ENCODE results near the gene ADAMTS9.

ADAMTS9 gene

GRCh38 chr3:64685331-64685799 lies 2.4 kb downstream of the ADAMTS9 start:
- peak overlapping the region; percentile 81 for H3K4me3 ChIP-seq (ENCODE audit: low read depth, low read length)
- H3K36me3 ChIP-seq (ENCODE audit: insufficient read depth, low read length): no peaks in the 10 kb centered on the region
- H3K27me3 ChIP-seq (ENCODE audit: insufficient read depth, low read length): peaks cover 9% of the 10 kb centered on the region
- H2AFZ ChIP-seq (ENCODE audit: low read length, unreplicated experiment): peak overlapping the region; percentile 47
- peak overlapping the region; percentile 79; the same call in 1 of the 2 replicates for H3K27ac ChIP-seq (ENCODE audit: low read depth, low read length)
- no peaks in the 10 kb centered on the region for H3K79me2 ChIP-seq (ENCODE audit: control insufficient read depth, insufficient read depth, low read length, unreplicated experiment)
- no peaks in the 10 kb centered on the region for H3K4me1 ChIP-seq (ENCODE audit: control insufficient read depth, insufficient read depth, low read length, unreplicated experiment)

GRCh38 chr3:64684715-64685261 lies 3.0 kb downstream of the ADAMTS9 start:
- Histone ChIP-seq H3K27me3 (ENCODE audit: insufficient read depth, low read length) (peaks cover 3% of the 10 kb centered on the region), H3K36me3 (ENCODE audit: insufficient read depth, low read length) (no peaks in the 10 kb centered on the region), H3K27ac (ENCODE audit: low read depth, low read length) (peak overlapping the region; percentile 79; the same call in 1 of the 2 replicates), H3K4me3 (ENCODE audit: low read depth, low read length) (peak overlapping the region; percentile 81), H3K4me1 (ENCODE audit: control insufficient read depth, insufficient read depth, low read length, unreplicated experiment) (no peaks in the 10 kb centered on the region), H2AFZ (ENCODE audit: low read length, unreplicated experiment) (peak overlapping the region; percentile 47), H3K79me2 (ENCODE audit: control insufficient read depth, insufficient read depth, low read length, unreplicated experiment) (no peaks in the 10 kb centered on the region)

- Histone ChIP-seq H3K27me3 (ENCODE audit: insufficient read depth, low read length) (no peaks in the 10 kb centered on the region; the same call in 1 of the 2 replicates), H3K4me3 (ENCODE audit: low read depth, low read length) (no peak overlapping the region)
Observed at GRCh38 chr3:64681827-64682226, 6.0 kb downstream of the ADAMTS9 start.

DNA sequence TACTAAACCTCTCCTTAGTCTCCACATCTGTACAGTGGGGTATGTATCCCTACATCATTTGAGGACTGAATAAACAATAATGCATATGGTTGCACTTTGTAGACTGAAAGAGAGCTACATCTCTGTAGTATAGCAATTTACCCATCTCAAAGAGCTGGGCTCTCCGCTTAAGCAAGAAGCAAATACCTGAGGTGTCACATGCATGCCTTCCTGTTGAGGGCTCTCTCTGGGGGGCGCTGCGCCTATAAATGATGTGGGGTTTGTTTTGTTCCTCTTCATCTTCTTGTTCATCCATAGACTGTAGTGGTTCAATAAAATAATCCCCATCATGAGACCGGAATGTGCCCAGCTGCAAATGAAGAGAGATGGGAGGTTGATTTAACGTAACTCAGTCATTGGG lies 6.8 kb downstream of the ADAMTS9 start:
- no peak overlapping the region for H3K27ac ChIP-seq (ENCODE audit: low read depth, low read length)
- no peaks in the 10 kb centered on the region; the same call in 1 of the 2 replicates for H3K27me3 ChIP-seq (ENCODE audit: insufficient read depth, low read length)
- no peaks in the 10 kb centered on the region for H3K4me1 ChIP-seq (ENCODE audit: control insufficient read depth, insufficient read depth, low read length, unreplicated experiment)
- no peak overlapping the region for H2AFZ ChIP-seq (ENCODE audit: low read length, unreplicated experiment)
- no peak overlapping the region for H3K4me3 ChIP-seq (ENCODE audit: low read depth, low read length)
- H3K36me3 ChIP-seq (ENCODE audit: insufficient read depth, low read length): no peaks in the 10 kb centered on the region
- no peaks in the 10 kb centered on the region for H3K79me2 ChIP-seq (ENCODE audit: control insufficient read depth, insufficient read depth, low read length, unreplicated experiment)

More at GRCh38 chr3:64681827-64682226, 6.0 kb downstream of the ADAMTS9 start:
- Histone ChIP-seq H3K27ac (ENCODE audit: low read depth, low read length) (no peak overlapping the region), H3K79me2 (ENCODE audit: control insufficient read depth, insufficient read depth, low read length, unreplicated experiment) (no peaks in the 10 kb centered on the region), H3K4me1 (ENCODE audit: control insufficient read depth, insufficient read depth, low read length, unreplicated experiment) (no peaks in the 10 kb centered on the region), H2AFZ (ENCODE audit: low read length, unreplicated experiment) (no peak overlapping the region), H3K36me3 (ENCODE audit: insufficient read depth, low read length) (no peaks in the 10 kb centered on the region)

GRCh38 chr3:64680334-64680733 lies 7.5 kb downstream of the ADAMTS9 start:
- Histone ChIP-seq H3K4me1 (ENCODE audit: control insufficient read depth, insufficient read depth, low read length, unreplicated experiment) (no peaks in the 10 kb centered on the region), H2AFZ (ENCODE audit: low read length, unreplicated experiment) (no peak overlapping the region), H3K36me3 (ENCODE audit: insufficient read depth, low read length) (no peaks in the 10 kb centered on the region), H3K4me3 (ENCODE audit: low read depth, low read length) (no peak overlapping the region), H3K27me3 (ENCODE audit: insufficient read depth, low read length) (no peaks in the 10 kb centered on the region; the same call in 1 of the 2 replicates), H3K79me2 (ENCODE audit: control insufficient read depth, insufficient read depth, low read length, unreplicated experiment) (no peaks in the 10 kb centered on the region), H3K27ac (ENCODE audit: low read depth, low read length) (no peak overlapping the region)

GRCh38 chr3:64677961-64678716 lies 9.7 kb downstream of the ADAMTS9 start:
- Histone ChIP-seq H3K27me3 (ENCODE audit: insufficient read depth, low read length) (no peaks in the 10 kb centered on the region), H3K4me1 (ENCODE audit: control insufficient read depth, insufficient read depth, low read length, unreplicated experiment) (no peaks in the 10 kb centered on the region), H3K4me3 (ENCODE audit: low read depth, low read length) (no peak overlapping the region), H3K79me2 (ENCODE audit: control insufficient read depth, insufficient read depth, low read length, unreplicated experiment) (no peaks in the 10 kb centered on the region), H3K36me3 (ENCODE audit: insufficient read depth, low read length) (no peaks in the 10 kb centered on the region), H3K27ac (ENCODE audit: low read depth, low read length) (no peak overlapping the region), H2AFZ (ENCODE audit: low read length, unreplicated experiment) (no peak overlapping the region)

GRCh38 chr3:64676831-64677230 lies 11.0 kb downstream of the ADAMTS9 start:
- Histone ChIP-seq H3K4me1 (ENCODE audit: control insufficient read depth, insufficient read depth, low read length, unreplicated experiment) (no peaks in the 10 kb centered on the region), H3K79me2 (ENCODE audit: control insufficient read depth, insufficient read depth, low read length, unreplicated experiment) (no peaks in the 10 kb centered on the region), H3K27ac (ENCODE audit: low read depth, low read length) (no peak overlapping the region), H3K36me3 (ENCODE audit: insufficient read depth, low read length) (no peaks in the 10 kb centered on the region), H2AFZ (ENCODE audit: low read length, unreplicated experiment) (no peak overlapping the region), H3K4me3 (ENCODE audit: low read depth, low read length) (no peak overlapping the region), H3K27me3 (ENCODE audit: insufficient read depth, low read length) (no peaks in the 10 kb centered on the region)

DNA sequence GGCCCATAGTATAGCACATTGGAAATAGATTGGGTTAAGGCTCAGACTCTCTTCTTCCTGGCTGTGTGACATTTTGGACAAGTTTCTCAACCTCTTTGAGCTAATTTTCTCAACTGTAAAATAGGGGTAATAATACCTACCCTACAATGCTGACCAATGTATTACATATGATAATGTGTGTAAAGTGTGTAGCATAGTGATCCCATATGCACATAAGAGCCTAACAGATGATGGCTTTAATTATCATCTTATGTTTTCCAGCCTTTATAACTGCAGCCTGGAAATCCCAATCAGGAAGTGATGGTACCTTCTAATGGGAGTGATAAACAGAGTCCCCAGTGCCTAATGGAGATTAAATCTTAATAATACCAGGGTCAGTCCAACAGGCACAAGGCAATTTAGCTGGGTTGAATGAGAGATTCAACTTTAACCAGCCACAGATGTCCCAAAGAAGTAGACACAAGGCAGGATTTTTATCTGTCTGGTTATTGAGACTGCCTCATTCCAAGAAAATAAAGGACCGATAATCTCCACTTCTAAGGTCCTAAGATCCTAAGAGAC lies 12.0 kb downstream of the ADAMTS9 start:
- no peaks in the 10 kb centered on the region for H3K4me1 ChIP-seq (ENCODE audit: control insufficient read depth, insufficient read depth, low read length, unreplicated experiment)
- H3K79me2 ChIP-seq (ENCODE audit: control insufficient read depth, insufficient read depth, low read length, unreplicated experiment): no peaks in the 10 kb centered on the region
- no peak overlapping the region for H3K27ac ChIP-seq (ENCODE audit: low read depth, low read length)
- H3K36me3 ChIP-seq (ENCODE audit: insufficient read depth, low read length): no peaks in the 10 kb centered on the region
- H2AFZ ChIP-seq (ENCODE audit: low read length, unreplicated experiment): no peak overlapping the region
- H3K27me3 ChIP-seq (ENCODE audit: insufficient read depth, low read length): no peaks in the 10 kb centered on the region
- H3K4me3 ChIP-seq (ENCODE audit: low read depth, low read length): no peak overlapping the region

DNA sequence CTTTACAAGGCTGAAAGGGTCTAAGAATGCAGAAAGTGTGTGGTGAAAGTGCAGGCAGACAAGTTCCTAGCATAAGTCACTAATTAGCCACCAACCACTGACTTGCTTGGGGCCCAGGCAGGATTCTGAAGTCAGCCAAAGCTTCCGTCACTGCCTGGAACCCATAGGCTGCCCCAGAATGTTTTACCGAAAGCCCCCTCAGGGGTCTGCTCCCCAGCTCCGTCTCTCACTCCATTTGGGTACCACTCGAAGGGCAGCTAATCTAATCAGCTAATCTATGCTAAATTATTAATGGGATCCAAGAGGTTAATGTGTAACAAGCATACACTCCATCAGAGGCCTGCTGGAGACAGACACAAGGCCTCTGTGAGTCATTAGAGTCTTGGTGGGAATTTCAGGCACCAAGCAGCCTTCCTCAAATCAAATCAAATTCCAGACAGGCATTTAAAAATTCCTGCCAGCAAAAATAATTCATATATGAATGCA lies 13.2 kb downstream of the ADAMTS9 start:
- no peaks in the 10 kb centered on the region for H3K4me1 ChIP-seq (ENCODE audit: control insufficient read depth, insufficient read depth, low read length, unreplicated experiment)
- no peak overlapping the region for H3K4me3 ChIP-seq (ENCODE audit: low read depth, low read length)
- no peak overlapping the region for H2AFZ ChIP-seq (ENCODE audit: low read length, unreplicated experiment)
- H3K27ac ChIP-seq (ENCODE audit: low read depth, low read length): no peak overlapping the region
- H3K36me3 ChIP-seq (ENCODE audit: insufficient read depth, low read length): no peaks in the 10 kb centered on the region
- no peaks in the 10 kb centered on the region for H3K27me3 ChIP-seq (ENCODE audit: insufficient read depth, low read length)
- no peaks in the 10 kb centered on the region for H3K79me2 ChIP-seq (ENCODE audit: control insufficient read depth, insufficient read depth, low read length, unreplicated experiment)

GRCh38 chr3:64673159-64673715 lies 14.6 kb downstream of the ADAMTS9 start:
- no peak overlapping the region for H2AFZ ChIP-seq (ENCODE audit: low read length, unreplicated experiment)
- no peaks in the 10 kb centered on the region for H3K79me2 ChIP-seq (ENCODE audit: control insufficient read depth, insufficient read depth, low read length, unreplicated experiment)
- no peak overlapping the region for H3K4me3 ChIP-seq (ENCODE audit: low read depth, low read length)
- no peaks in the 10 kb centered on the region for H3K4me1 ChIP-seq (ENCODE audit: control insufficient read depth, insufficient read depth, low read length, unreplicated experiment)
- no peak overlapping the region for H3K27ac ChIP-seq (ENCODE audit: low read depth, low read length)
- no peaks in the 10 kb centered on the region for H3K36me3 ChIP-seq (ENCODE audit: insufficient read depth, low read length)
- H3K27me3 ChIP-seq (ENCODE audit: insufficient read depth, low read length): no peaks in the 10 kb centered on the region
